ENCODE data around the gene RCHY1.

RCHY1 gene

DNA sequence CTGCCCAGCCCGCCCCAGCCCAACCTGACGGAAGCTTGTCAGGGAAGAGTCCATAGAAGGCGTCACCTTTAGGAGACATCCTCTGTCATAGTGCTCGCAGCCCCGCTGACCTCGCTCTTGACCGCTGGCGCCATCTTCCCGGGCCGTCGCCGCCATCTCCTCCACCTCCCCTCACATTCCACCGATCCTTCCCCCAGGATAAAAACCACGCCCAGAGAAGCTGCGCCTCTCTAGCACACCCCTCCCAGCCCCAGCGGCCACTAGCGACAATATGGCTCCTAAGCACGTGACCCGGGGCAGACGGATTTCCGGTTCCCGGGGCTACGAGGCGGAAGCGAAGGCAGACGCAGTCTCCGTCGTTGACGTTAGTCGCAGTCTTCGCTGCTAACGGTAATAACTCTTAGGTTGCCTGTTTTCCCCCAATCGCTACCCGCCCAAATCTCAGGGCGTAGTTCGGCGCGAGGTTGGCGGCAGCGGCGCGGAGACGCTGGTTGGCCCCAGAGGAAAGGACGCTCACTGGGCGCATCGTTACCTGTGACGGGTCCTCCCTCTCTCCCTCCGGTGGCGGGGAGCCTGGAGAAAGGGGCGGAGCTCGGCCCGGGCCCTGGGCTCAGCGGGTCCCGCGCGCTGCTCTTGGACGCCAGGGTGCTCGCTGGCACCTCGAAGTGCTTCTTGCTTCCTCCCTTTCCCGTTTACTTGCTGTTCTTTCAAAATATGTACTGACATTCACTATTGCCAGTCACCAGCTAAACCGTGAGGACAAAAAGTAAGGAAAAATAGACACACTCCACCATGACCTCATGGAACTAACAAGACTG, at the start of gene RCHY1, which contains the start of gene THAP6:
RCHY1 (minus strand) TSS at position 273 of the 818 bp plus-strand sequence; CDS start at position 156, 117 bp downstream.
THAP6 (plus strand) TSS at position 343 of the 818 bp plus-strand sequence. CDS start 980 bp downstream, outside the sequence.
- TF ChIP-seq, protein P1, sequence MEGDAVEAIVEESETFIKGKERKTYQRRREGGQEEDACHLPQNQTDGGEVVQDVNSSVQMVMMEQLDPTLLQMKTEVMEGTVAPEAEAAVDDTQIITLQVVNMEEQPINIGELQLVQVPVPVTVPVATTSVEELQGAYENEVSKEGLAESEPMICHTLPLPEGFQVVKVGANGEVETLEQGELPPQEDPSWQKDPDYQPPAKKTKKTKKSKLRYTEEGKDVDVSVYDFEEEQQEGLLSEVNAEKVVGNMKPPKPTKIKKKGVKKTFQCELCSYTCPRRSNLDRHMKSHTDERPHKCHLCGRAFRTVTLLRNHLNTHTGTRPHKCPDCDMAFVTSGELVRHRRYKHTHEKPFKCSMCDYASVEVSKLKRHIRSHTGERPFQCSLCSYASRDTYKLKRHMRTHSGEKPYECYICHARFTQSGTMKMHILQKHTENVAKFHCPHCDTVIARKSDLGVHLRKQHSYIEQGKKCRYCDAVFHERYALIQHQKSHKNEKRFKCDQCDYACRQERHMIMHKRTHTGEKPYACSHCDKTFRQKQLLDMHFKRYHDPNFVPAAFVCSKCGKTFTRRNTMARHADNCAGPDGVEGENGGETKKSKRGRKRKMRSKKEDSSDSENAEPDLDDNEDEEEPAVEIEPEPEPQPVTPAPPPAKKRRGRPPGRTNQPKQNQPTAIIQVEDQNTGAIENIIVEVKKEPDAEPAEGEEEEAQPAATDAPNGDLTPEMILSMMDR (IDR thresholded peaks at IDR 0.05; ENCODE audit: insufficient read depth, low read depth, low read length, missing control alignments), result peak; percentile 10
- DNase-seq (ENCODE audit: low read depth), result peak; percentile 96
- peak within 1 kb of the TSS; percentile 92 for H3K4me3 ChIP-seq (ENCODE audit: low read length)

DNA sequence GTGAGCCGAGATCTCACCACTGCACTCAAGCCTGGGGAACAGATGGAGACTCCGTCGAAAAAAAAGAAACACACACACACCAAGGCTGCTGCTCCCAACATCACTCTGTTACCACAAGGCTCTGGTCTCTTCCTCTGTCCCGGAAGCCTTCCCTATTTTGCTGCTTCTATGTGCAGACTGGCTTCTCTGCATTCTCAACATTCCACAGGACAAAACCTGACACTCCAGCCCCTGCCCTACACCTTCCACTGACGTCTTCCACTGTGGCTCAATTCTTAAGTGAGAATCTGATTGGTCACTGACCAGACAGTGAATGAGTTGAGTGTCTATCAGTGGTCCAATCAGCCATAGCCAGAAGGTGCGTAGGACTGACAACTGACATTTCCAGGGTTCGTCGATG, 47.6 kb upstream of the RCHY1 start:
- DNase-seq (ENCODE audit: low read depth), result peak; percentile 82
- H3K4me3 ChIP-seq (ENCODE audit: low read length), result no peak overlapping the region
- TF ChIP-seq, protein P1 (IDR thresholded peaks at IDR 0.05; ENCODE audit: insufficient read depth, low read depth, low read length, missing control alignments), result no peak

DNA sequence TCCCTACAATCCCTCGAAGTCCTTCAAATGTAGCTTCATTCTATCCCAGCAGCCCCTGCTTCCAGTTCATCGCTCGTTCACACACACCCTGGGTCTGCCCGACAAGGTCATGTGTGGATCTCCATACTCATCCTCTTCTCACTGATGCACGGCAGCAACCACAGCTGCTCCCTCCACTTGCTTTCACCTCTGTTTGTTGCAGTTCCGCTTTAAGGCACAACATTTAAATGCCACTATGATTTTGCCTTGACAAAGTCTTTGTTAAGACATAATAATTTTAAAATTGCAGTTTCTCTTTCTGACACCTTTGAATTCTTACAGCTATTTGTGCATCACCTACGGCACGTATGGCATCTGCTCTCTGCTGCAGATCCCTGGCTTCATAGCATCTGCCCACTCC, 43.5 kb upstream of the RCHY1 start:
- no peak overlapping the region for H3K4me3 ChIP-seq (ENCODE audit: low read length)
- no peak for DNase-seq (ENCODE audit: low read depth)
- TF ChIP-seq, protein P1 (IDR thresholded peaks at IDR 0.05; ENCODE audit: insufficient read depth, low read depth, low read length, missing control alignments), result no peak

DNA sequence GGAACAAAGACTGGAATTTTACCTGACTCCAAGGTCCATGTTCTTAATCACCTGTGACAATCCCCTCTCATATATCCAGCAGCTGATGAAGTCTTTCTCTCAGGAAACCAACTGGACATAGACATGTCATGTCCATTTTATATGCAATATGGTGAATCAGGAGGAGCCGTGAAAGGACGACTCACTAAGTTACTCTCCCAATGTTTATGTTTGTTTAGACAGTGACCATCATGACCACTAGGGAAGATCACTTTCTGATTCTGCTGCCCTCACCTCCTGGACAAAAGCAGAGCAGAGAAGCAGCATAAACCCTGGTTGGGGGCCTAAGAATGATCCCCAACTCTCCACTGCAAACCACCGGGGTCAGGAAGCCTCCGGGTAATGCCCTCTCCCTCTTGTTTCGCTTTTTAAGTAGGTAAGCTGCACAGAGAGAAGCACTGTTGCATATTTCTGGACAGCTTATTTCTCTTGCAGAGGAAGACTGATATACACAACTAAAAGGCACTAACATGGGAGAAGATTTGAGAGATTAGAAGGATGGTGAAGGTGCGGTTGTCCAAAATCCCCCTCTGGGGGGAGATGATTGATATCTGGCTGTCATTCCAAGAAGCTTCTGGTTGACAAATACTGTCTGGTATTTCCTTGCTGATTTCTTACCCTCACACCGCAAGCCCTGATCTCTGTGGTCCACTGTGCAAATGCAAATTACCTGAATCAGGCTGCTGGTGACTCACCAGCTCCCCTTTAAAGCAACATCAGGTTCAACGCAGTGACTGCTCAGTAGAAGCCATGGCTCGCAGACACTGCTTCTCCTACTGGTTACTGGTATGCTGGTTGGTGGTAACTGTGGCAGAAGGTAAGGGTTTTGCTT, 41.3 kb upstream of the RCHY1 start, which contains the start of gene ODAPH:
ODAPH (plus strand) TSS at position 773 of the 871 bp plus-strand sequence; CDS start at position 790, 17 bp downstream.
- TF ChIP-seq, protein P1 (IDR thresholded peaks at IDR 0.05; ENCODE audit: insufficient read depth, low read depth, low read length, missing control alignments), result no peak
- no peak within 1 kb of the TSS for H3K4me3 ChIP-seq (ENCODE audit: low read length)
- peak; percentile 88 for DNase-seq (ENCODE audit: low read depth)

DNA sequence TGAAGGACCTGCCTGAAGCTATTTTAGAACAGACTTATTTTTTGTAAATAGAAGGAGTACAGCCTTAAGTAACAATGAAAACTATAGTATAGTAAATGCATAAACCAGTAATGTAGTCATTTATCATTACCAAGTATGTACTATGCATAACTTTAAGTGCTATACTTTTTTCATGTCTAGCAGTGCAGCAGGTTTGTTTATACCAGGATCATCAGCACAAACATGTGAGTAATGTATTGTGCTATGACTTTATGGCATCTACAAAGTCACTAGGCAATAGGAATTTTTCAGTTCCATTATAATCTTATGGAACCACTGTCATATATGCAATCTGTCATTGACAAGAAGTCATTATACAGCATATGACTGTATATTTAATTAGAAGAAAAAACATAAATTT, 38.2 kb upstream of the RCHY1 start:
- TF ChIP-seq, protein P1 (IDR thresholded peaks at IDR 0.05; ENCODE audit: insufficient read depth, low read depth, low read length, missing control alignments), result no peak
- H3K4me3 ChIP-seq (ENCODE audit: low read length), result no peak overlapping the region
- DNase-seq (ENCODE audit: low read depth), result peak; percentile 16

DNA sequence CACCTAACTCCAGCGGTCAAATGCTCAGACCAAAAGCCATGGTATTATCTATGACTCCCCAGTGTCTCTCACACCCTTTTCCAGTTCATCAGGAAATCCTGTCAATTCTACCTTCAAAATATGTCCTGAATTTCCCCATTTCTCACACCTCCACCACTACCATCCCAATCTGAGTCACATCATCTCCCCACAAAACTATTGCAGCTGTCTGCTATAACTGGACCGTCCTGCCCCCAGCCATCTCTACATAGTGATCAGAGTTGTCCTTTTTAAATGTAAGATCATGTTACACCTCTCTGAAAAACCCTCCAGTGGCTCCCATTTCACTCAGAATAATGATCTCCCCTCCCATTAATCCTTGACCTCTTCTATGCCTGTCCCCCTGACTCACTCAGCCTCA, 34.8 kb upstream of the RCHY1 start:
- peak; percentile 13 for DNase-seq (ENCODE audit: low read depth)
- TF ChIP-seq, protein P1 (IDR thresholded peaks at IDR 0.05; ENCODE audit: insufficient read depth, low read depth, low read length, missing control alignments), result no peak
- H3K4me3 ChIP-seq (ENCODE audit: low read length), result no peak overlapping the region
